Natural killer cell (primary cell): Measurements from ENCODE around the gene ARID1B. TPM values are rescaled to one million over a fixed set of nuclear protein-coding genes. Genes with fewer than 3 reads are reported as not detected.

ENCODE experiments used
- ATAC-seq, 3 donors: fragments of 150-1000 bp in 2 of 3; fragments of 200-7000 bp in 1 of 3; cut with Tn5 transposase; 1 replicate in 1 of 3; 2 replicates in 2 of 3; pipeline ENCODE4 v1.10.0; 2021; ENCODE audit warnings: mild to moderate bottlenecking in 2 of 3, moderate library complexity in 2 of 3
- DNase-seq, 2 donors: peaks; one replicate each; pipeline versions ENCODE4 v3.0.0 to v3.0.0-alpha.2; 2013 to 2021; ENCODE audit warnings: mixed read lengths in 1 of 2
- H3K27ac ChIP-seq: one replicate; pipeline ENCODE4 v1.5.1; 2013; ENCODE audit warnings: mild to moderate bottlenecking, low read length
- H3K27me3 ChIP-seq: one replicate; pipeline ENCODE4 v1.6.1; 2013; ENCODE audit warnings: low read length; ENCODE audit not compliant: control insufficient read depth, insufficient read depth
- H3K36me3 ChIP-seq: one replicate; pipeline ENCODE4 v1.6.1; 2013; ENCODE audit warnings: low read length; ENCODE audit not compliant: control insufficient read depth, insufficient read depth
- H3K4me1 ChIP-seq: one replicate; pipeline ENCODE4 v1.6.1; 2013; ENCODE audit warnings: low read length; ENCODE audit not compliant: control insufficient read depth, insufficient read depth
- H3K4me3 ChIP-seq: one replicate; pipeline ENCODE4 v1.5.1; 2013; ENCODE audit warnings: low read length
- H3K9me3 ChIP-seq: one replicate; pipeline ENCODE4 v1.6.1; 2013; ENCODE audit warnings: low read length; ENCODE audit not compliant: control insufficient read depth, insufficient read depth
- H3K27ac Mint-ChIP-seq, 2 donors: one replicate each; pipeline ENCODE4 v1.8.0; 2022; ENCODE audit warnings: mild to moderate bottlenecking in 2 of 2, mixed read lengths in 2 of 2, moderate library complexity in 1 of 2
- H3K27me3 Mint-ChIP-seq, 2 donors: one replicate each; pipeline ENCODE4 v1.8.0; 2022; ENCODE audit warnings: low read depth in 2 of 2, mixed read lengths in 2 of 2
- H3K36me3 Mint-ChIP-seq: one replicate; pipeline ENCODE4 v1.8.0; 2022; ENCODE audit warnings: mixed read lengths
- H3K4me1 Mint-ChIP-seq, 2 donors: one replicate each; pipeline ENCODE4 v1.8.0; 2022; ENCODE audit warnings: mixed read lengths in 2 of 2
- H3K4me3 Mint-ChIP-seq: one replicate; pipeline ENCODE4 v1.8.0; 2022; ENCODE audit warnings: mild to moderate bottlenecking, moderate library complexity, mixed read lengths
- H3K9me3 Mint-ChIP-seq, 2 donors: one replicate each; pipeline ENCODE4 v1.8.0; 2022; ENCODE audit warnings: mixed read lengths in 2 of 2
- WGBS: methylation state at CpG from one replicate; pipeline ENCODE4 v1.1.7; 2013; ENCODE audit warnings: missing lambda C conversion rate; ENCODE audit not compliant: insufficient coverage; 5-methylcytosine and 5-hydroxymethylcytosine counted together
- intact Hi-C: fragments of 100-400 bp; cut with micrococcal nuclease; formaldehyde crosslinking; loops from one replicate; pipeline ENCODE4 v1.14.2; 2022
- total RNA-seq, 4 donors: library from RNA; stranded (reverse); fragments of 120-200 nt in 1 of 4; gene quantifications; one replicate each; pipeline versions ENCODE4 v1.2.3 to v1.2.4, GENCODE V29; 2013 to 2022
- TF ChIP-seq, protein P1 (sequence below): fragments of 200-600 bp; IDR thresholded peaks from one replicate; pipeline ENCODE4 v1.8.0; 2022; ENCODE audit warnings: antibody characterized with exemption

ARID1B gene
- total RNA-seq, 3 donors from 2014 or later (not counting 1 experiment from before 2014, with no cell fraction given) = 180 to 201 (median 189) TPM

DNA sequence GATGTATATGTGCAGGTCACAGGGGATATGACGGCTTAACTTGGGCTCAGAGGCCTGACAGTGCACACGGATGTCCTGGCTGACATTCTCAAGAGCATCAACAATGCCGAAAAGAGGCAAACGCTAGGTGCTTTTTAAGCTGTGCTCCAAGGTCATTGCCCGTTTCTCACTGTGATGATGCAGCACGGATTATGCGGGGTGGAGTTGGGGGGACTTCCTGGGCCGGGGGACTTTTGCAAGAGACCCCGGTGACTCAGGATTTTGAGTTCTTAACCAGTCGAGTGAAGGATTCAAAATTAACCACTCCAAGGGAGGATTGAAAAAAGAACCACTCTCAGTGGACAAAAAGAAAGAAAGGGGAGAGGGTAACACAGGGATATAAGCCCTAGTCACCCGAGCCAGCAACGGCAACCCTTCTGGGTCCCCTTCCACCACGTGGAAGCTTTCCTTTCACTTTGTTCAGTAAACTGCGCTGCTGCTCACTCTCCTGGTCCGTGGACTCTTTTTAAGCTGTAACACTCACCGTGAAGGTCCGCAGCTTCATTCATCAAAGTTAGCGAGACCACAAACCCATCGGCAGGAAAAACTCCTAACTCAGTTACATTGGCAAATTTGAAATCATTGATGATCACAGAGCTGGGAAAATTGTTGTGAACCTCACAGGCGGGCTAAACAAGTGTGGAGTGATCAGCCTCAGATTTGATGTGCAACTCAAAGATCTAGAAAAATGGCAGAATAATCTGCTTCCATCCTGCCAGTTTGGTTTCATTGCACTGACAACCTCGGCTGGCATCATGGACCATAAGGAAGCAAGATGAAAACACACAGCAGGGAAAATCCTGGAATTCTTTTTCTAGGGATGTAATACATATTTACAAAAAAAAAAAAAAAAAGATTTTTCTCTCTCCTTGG lies 199.3 kb downstream of the ARID1B start:
- Mint-ChIP-seq H3K4me3 (peak overlapping the region; percentile 78), H3K27ac (peak overlapping the region; percentile 61 to 62), H3K36me3 (no peaks in the 10 kb centered on the region), H3K4me1 (peaks cover 75 to 79% of the 10 kb centered on the region in 2 donors), H3K27me3 (no peaks in the 10 kb centered on the region), H3K9me3 (no peaks in the 10 kb centered on the region)
- intact Hi-C loops = no loop called here
- peak overlapping the region; percentile 19 for H3K4me3 ChIP-seq
- H3K36me3 ChIP-seq = no peaks in the 10 kb centered on the region
- peak overlapping the region; percentile 17 for H3K27ac ChIP-seq
- ATAC-seq (peak in 2 of 3 donors; percentile 53 to 71), DNase-seq (peak in 1 of 2 donors; percentile 37)
- H3K4me1 ChIP-seq = peaks cover 18% of the 10 kb centered on the region
- TF ChIP-seq, protein P1, sequence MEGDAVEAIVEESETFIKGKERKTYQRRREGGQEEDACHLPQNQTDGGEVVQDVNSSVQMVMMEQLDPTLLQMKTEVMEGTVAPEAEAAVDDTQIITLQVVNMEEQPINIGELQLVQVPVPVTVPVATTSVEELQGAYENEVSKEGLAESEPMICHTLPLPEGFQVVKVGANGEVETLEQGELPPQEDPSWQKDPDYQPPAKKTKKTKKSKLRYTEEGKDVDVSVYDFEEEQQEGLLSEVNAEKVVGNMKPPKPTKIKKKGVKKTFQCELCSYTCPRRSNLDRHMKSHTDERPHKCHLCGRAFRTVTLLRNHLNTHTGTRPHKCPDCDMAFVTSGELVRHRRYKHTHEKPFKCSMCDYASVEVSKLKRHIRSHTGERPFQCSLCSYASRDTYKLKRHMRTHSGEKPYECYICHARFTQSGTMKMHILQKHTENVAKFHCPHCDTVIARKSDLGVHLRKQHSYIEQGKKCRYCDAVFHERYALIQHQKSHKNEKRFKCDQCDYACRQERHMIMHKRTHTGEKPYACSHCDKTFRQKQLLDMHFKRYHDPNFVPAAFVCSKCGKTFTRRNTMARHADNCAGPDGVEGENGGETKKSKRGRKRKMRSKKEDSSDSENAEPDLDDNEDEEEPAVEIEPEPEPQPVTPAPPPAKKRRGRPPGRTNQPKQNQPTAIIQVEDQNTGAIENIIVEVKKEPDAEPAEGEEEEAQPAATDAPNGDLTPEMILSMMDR = no peak
- H3K27me3 ChIP-seq = no peaks in the 10 kb centered on the region
- 72% methylated on average over 20 of the region's 21 CpGs for WGBS
- H3K9me3 ChIP-seq = no peaks in the 10 kb centered on the region

DNA sequence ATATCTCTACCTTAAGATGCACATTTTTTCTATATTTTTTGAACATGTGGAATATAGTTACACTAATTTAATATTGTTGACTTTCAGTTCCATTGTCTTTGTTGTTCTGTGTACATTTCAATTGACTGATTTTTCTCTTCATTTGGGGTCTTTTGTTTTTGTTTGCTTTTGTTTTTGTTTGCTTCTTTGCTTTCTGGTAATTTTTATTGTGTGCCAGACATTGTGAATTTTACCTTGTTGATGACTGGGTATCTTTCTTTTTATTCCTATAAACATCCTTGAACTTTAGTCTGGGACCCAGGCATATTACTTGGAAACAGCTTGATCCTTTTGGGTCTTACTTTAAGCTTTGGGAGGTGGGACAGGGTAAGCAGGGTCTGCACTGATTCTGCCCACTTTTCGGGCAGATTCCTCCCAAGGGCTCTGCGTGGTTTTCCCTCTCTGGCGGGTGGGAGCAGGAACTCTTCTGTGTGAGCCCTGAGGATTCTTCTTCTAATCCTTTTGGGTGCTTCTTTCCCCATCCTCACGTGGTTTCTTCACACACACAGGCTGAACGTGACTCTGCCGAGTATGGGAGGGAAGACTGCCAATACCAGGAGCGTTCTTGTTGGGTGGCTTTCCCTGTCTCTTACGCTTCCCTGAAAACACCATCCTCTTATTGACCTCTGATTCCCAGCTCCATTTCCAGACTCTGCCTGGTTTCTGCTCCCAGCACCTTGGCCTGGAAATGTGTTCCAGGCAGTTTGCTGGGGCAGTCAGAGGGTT lies 200.5 kb downstream of the ARID1B start:
- H3K4me3 Mint-ChIP-seq = peak overlapping the region; percentile 62
- intact Hi-C loops = no loop called here

DNA sequence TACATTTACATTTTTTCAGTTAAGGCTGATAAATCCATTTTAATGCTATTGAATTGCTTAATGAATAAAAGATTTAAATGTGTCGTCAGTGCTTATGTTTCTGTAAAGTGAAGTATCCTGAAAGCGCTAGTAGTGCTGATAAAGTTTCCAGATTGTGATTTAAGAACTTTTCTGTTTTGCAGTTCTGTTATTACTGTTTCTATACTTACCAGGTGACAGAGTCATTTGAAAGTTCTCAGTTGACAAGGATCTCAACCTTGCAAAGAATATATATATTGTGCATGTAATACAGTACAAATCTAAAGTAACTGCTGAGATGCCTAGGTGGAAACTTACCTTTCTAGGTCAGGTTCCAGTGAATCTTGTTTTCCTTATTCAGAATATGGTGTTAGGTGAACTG lies 201.8 kb downstream of the ARID1B start:
- TF ChIP-seq, protein P1 = no peak
- no peaks in the 10 kb centered on the region for H3K27me3 Mint-ChIP-seq
- WGBS = 100% methylated on average over 2 of the region's 2 CpGs
- DNase-seq (no peak), ATAC-seq (no peak)
- H3K36me3 ChIP-seq = no peaks in the 10 kb centered on the region
- no peaks in the 10 kb centered on the region for H3K27me3 ChIP-seq
- H3K4me3 ChIP-seq = no peak overlapping the region
- H3K9me3 Mint-ChIP-seq = no peaks in the 10 kb centered on the region
- no peaks in the 10 kb centered on the region for H3K36me3 Mint-ChIP-seq
- H3K4me3 Mint-ChIP-seq = no peak overlapping the region
- no peak overlapping the region for H3K27ac ChIP-seq
- H3K4me1 ChIP-seq = peaks cover 23% of the 10 kb centered on the region
- H3K27ac Mint-ChIP-seq = no peak overlapping the region
- intact Hi-C loops = no loop called here
- peaks cover 84 to 87% of the 10 kb centered on the region in 2 donors for H3K4me1 Mint-ChIP-seq
- no peaks in the 10 kb centered on the region for H3K9me3 ChIP-seq

More for the DNA sequence above, 200.5 kb downstream of the ARID1B start:
- Histone ChIP-seq H3K36me3 (no peaks in the 10 kb centered on the region), H3K27ac (no peak overlapping the region), H3K4me3 (no peak overlapping the region), H3K4me1 (peaks cover 14% of the 10 kb centered on the region), H3K9me3 (no peaks in the 10 kb centered on the region), H3K27me3 (no peaks in the 10 kb centered on the region)
- no peak for DNase-seq
- Mint-ChIP-seq H3K9me3 (no peaks in the 10 kb centered on the region), H3K27me3 (no peaks in the 10 kb centered on the region), H3K27ac (peak overlapping the region; percentile 47 to 62), H3K36me3 (no peaks in the 10 kb centered on the region), H3K4me1 (peaks cover 76 to 85% of the 10 kb centered on the region in 2 donors)
- TF ChIP-seq, protein P1 = no peak
- ATAC-seq = no peak
- 68% methylated on average over 8 of the region's 8 CpGs for WGBS
